Type B pancreatic cell (in vitro differentiated cells): ENCODE data around the gene OR9A4. TPM values are rescaled to one million over a fixed set of nuclear protein-coding genes. Genes with fewer than 3 reads are reported as not detected.
"Not testable (repeated sequence)": the region's sequence is repeated elsewhere in the genome, so short reads cannot be mapped to it uniquely, and the experiment has no call there.

Source experiments
- DNase-seq: peaks from one replicate; pipeline ENCODE4 v3.0.0; 2021; ENCODE audit warnings: mixed read lengths; ENCODE audit not compliant: unreplicated experiment; ENCODE audit errors: extremely low spot score
- H3K27ac Mint-ChIP-seq: 2 replicates; pipeline ENCODE4 v1.8.0; 2021; ENCODE audit warnings: mild to moderate bottlenecking, mixed read lengths
- H3K27me3 Mint-ChIP-seq: 2 replicates; pipeline ENCODE4 v1.8.0; 2021; ENCODE audit warnings: mixed read lengths
- H3K36me3 Mint-ChIP-seq: 2 replicates; pipeline ENCODE4 v1.8.0; 2021; ENCODE audit warnings: mixed read lengths
- H3K4me1 Mint-ChIP-seq: one replicate; pipeline ENCODE4 v1.8.0; 2021; ENCODE audit warnings: mixed read lengths; ENCODE audit not compliant: unreplicated experiment
- H3K4me3 Mint-ChIP-seq: 2 replicates; pipeline ENCODE4 v1.8.0; 2021; ENCODE audit warnings: mild to moderate bottlenecking, mixed read lengths
- H3K9me3 Mint-ChIP-seq: 2 replicates; pipeline ENCODE4 v1.8.0; 2021; ENCODE audit warnings: mixed read lengths
- CTCF ChIP-seq: fragments of 200-600 bp; sonication (generic); conservative IDR thresholded peaks from 2 replicates; pipeline ENCODE4 v1.5.0; 2021; ENCODE audit warnings: antibody characterized with exemption, mild to moderate bottlenecking
- total RNA-seq: library from RNA; stranded (reverse); gene quantifications from 2 replicates; pipeline ENCODE4 v1.2.1, GENCODE V29; 2021; ENCODE audit warnings: low replicate concordance

Gene OR9A4
- total RNA-seq, 1 donor from 2014 or later = not detected

GRCh38 chr7:141891336-141891735 lies 24.9 kb upstream of the OR9A4 start:
- H3K27me3 Mint-ChIP-seq = no peaks in the 10 kb centered on the region
- no peak for TF ChIP-seq CTCF
- no peak overlapping the region for H3K27ac Mint-ChIP-seq
- H3K4me1 Mint-ChIP-seq = no peaks in the 10 kb centered on the region
- DNase-seq = no peak
- H3K4me3 Mint-ChIP-seq = no peak overlapping the region
- no peaks in the 10 kb centered on the region for H3K36me3 Mint-ChIP-seq
- no peaks in the 10 kb centered on the region for H3K9me3 Mint-ChIP-seq

DNA sequence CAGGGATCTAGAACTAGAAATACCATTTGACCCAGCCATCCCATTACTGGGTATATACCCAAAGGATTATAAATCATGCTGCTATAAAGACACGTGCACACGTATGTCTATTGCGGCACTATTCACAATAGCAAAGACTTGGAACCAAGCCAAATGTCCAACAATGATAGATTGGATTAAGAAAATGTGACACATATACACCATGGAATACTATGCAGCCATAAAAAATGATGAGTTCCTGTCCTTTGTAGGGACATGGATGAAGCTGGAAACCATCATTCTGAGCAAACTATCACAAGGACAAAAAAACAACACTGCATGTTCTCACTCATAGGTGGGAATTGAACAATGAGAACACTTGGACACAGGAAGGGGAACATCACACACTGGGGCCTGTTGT lies 16.8 kb upstream of the OR9A4 start:
- H3K27me3 Mint-ChIP-seq, H3K27ac Mint-ChIP-seq, H3K4me1 Mint-ChIP-seq, H3K4me3 Mint-ChIP-seq, H3K36me3 Mint-ChIP-seq, H3K9me3 Mint-ChIP-seq, DNase-seq: not testable (repeated sequence)

- no peaks in the 10 kb centered on the region for H3K36me3 Mint-ChIP-seq
These were observed 9.9 kb upstream of the OR9A4 start for GRCh38 chr7:141906285-141906684.

GRCh38 chr7:141911391-141911790 lies 4.8 kb upstream of the OR9A4 start:
- H3K27me3 Mint-ChIP-seq = peaks cover 10% of the 10 kb centered on the region
- no peak overlapping the region for H3K27ac Mint-ChIP-seq
- no peaks in the 10 kb centered on the region for H3K36me3 Mint-ChIP-seq
- DNase-seq = no peak
- no peak overlapping the region for H3K4me3 Mint-ChIP-seq
- no peak for TF ChIP-seq CTCF
- no peaks in the 10 kb centered on the region for H3K4me1 Mint-ChIP-seq
- H3K9me3 Mint-ChIP-seq = no peaks in the 10 kb centered on the region

More at GRCh38 chr7:141906285-141906684, 9.9 kb upstream of the OR9A4 start:
- Mint-ChIP-seq H3K27ac (no peak overlapping the region), H3K4me1 (no peaks in the 10 kb centered on the region), H3K27me3 (peaks cover 8% of the 10 kb centered on the region), H3K9me3 (no peaks in the 10 kb centered on the region), H3K4me3 (no peak overlapping the region)
- TF ChIP-seq CTCF = no peak
- no peak for DNase-seq

- no peak for TF ChIP-seq CTCF
- H3K9me3 Mint-ChIP-seq = peaks cover 5% of the 10 kb centered on the region
These were observed 634 bp upstream of the OR9A4 start for GRCh38 chr7:141915565-141915964.

GRCh38 chr7:141920281-141920680 lies 4.1 kb downstream of the OR9A4 start:
- no peak for TF ChIP-seq CTCF
- Mint-ChIP-seq H3K27me3 (peaks cover 2% of the 10 kb centered on the region), H3K27ac (no peak overlapping the region), H3K4me3 (no peak overlapping the region), H3K9me3 (peaks cover 5% of the 10 kb centered on the region), H3K4me1 (no peaks in the 10 kb centered on the region), H3K36me3 (no peaks in the 10 kb centered on the region)
- DNase-seq = no peak

More at GRCh38 chr7:141915565-141915964, 634 bp upstream of the OR9A4 start:
- Mint-ChIP-seq H3K4me1 (no peaks in the 10 kb centered on the region), H3K27me3 (peaks cover 2% of the 10 kb centered on the region), H3K4me3 (no peak overlapping the region), H3K36me3 (no peaks in the 10 kb centered on the region), H3K27ac (peak overlapping the region; percentile 75)
- DNase-seq = no peak
